IPS-20b (cell line): ENCODE measurements around the gene AJM1.

Experiments used
- H3K27ac ChIP-seq: one replicate; pipeline ENCODE4 v1.5.1; 2013; ENCODE audit warnings: low read length
- H3K27me3 ChIP-seq: 2 replicates; pipeline ENCODE4 v1.6.1; 2013; ENCODE audit warnings: mild to moderate bottlenecking, low read length, inconsistent platforms; ENCODE audit not compliant: insufficient read depth
- H3K36me3 ChIP-seq: 2 replicates; pipeline ENCODE4 v1.6.1; 2013; ENCODE audit warnings: low read depth, mild to moderate bottlenecking, inconsistent platforms, low read length, moderate library complexity; ENCODE audit not compliant: insufficient read depth
- H3K4me1 ChIP-seq: 2 replicates; pipeline ENCODE4 v1.6.1; 2013; ENCODE audit warnings: mild to moderate bottlenecking, control low read depth, inconsistent platforms, low read length, moderate library complexity; ENCODE audit not compliant: insufficient read depth
- H3K4me3 ChIP-seq: 2 replicates; pipeline ENCODE4 v1.5.1; 2013; ENCODE audit warnings: mild to moderate bottlenecking, low read length, inconsistent platforms
- H3K9ac ChIP-seq: 2 replicates; pipeline ENCODE4 v1.6.1; 2013; ENCODE audit warnings: low read depth, mild to moderate bottlenecking, inconsistent platforms, low read length, moderate library complexity
- H3K9me3 ChIP-seq: 2 replicates; pipeline ENCODE4 v1.6.1; 2013; ENCODE audit warnings: mild to moderate bottlenecking, low read depth, low read length, inconsistent platforms; ENCODE audit not compliant: insufficient read depth

The AJM1 gene

GRCh38 chr9:136814725-136815421 lies 27.4 kb upstream of the AJM1 start:
- peaks cover 62% of the 10 kb centered on the region for H3K36me3 ChIP-seq
- H3K4me3 ChIP-seq = no peak overlapping the region
- H3K27ac ChIP-seq = no peak overlapping the region
- no peaks in the 10 kb centered on the region; the same call in 1 of the 2 replicates for H3K4me1 ChIP-seq
- no peaks in the 10 kb centered on the region for H3K9me3 ChIP-seq
- H3K9ac ChIP-seq = no peak overlapping the region
- no peaks in the 10 kb centered on the region for H3K27me3 ChIP-seq

GRCh38 chr9:136815422-136815782 lies 26.9 kb upstream of the AJM1 start:
- H3K27me3 ChIP-seq = no peaks in the 10 kb centered on the region
- H3K9ac ChIP-seq = no peak overlapping the region
- H3K4me3 ChIP-seq = no peak overlapping the region
- no peaks in the 10 kb centered on the region for H3K9me3 ChIP-seq
- no peak overlapping the region for H3K27ac ChIP-seq
- H3K36me3 ChIP-seq = peaks cover 57% of the 10 kb centered on the region
- H3K4me1 ChIP-seq = no peaks in the 10 kb centered on the region

- Histone ChIP-seq H3K4me1 (peaks cover 8% of the 10 kb centered on the region; the same call in 1 of the 2 replicates), H3K4me3 (peak overlapping the region; percentile 78), H3K9me3 (no peaks in the 10 kb centered on the region)
These were observed 21.1 kb upstream of the AJM1 start for GRCh38 chr9:136820971-136821825.

GRCh38 chr9:136821826-136822544 lies 20.3 kb upstream of the AJM1 start:
- Histone ChIP-seq H3K36me3 (peaks cover 34% of the 10 kb centered on the region), H3K27me3 (0 out of 2 replicates have a peak, but pooled peaks cover 4% of the 10 kb centered on the region), H3K9me3 (no peaks in the 10 kb centered on the region), H3K9ac (no peak overlapping the region; the same call in 1 of the 2 replicates), H3K4me3 (peak overlapping the region; percentile 78; the same call in 1 of the 2 replicates), H3K27ac (no peak overlapping the region), H3K4me1 (peaks cover 8% of the 10 kb centered on the region; the same call in 1 of the 2 replicates)

More at GRCh38 chr9:136820971-136821825, 21.1 kb upstream of the AJM1 start:
- H3K27ac ChIP-seq = no peak overlapping the region
- peaks cover 33% of the 10 kb centered on the region for H3K36me3 ChIP-seq
- H3K27me3 ChIP-seq = 0 out of 2 replicates have a peak, but pooled peaks cover 4% of the 10 kb centered on the region
- peak overlapping the region; percentile 67; the same call in 1 of the 2 replicates for H3K9ac ChIP-seq

GRCh38 chr9:136823136-136824046 lies 18.9 kb upstream of the AJM1 start:
- Histone ChIP-seq H3K9ac (no peak overlapping the region), H3K4me1 (peaks cover 8% of the 10 kb centered on the region; the same call in 1 of the 2 replicates), H3K27ac (no peak overlapping the region), H3K9me3 (no peaks in the 10 kb centered on the region), H3K36me3 (peaks cover 45% of the 10 kb centered on the region), H3K4me3 (no peak overlapping the region), H3K27me3 (0 out of 2 replicates have a peak, but pooled peaks cover 4% of the 10 kb centered on the region)

- Histone ChIP-seq H3K9me3 (no peaks in the 10 kb centered on the region), H3K27me3 (0 out of 2 replicates have a peak, but pooled peaks cover 4% of the 10 kb centered on the region), H3K4me1 (peaks cover 8% of the 10 kb centered on the region; the same call in 1 of the 2 replicates), H3K4me3 (no peak overlapping the region), H3K36me3 (peaks cover 58% of the 10 kb centered on the region), H3K27ac (no peak overlapping the region), H3K9ac (no peak overlapping the region)
These were observed 17.6 kb upstream of the AJM1 start for GRCh38 chr9:136824496-136825225.

- Histone ChIP-seq H3K9ac (no peak overlapping the region), H3K27me3 (0 out of 2 replicates have a peak, but pooled peaks cover 4% of the 10 kb centered on the region), H3K36me3 (peaks cover 66% of the 10 kb centered on the region), H3K27ac (no peak overlapping the region), H3K4me1 (peaks cover 8% of the 10 kb centered on the region; the same call in 1 of the 2 replicates), H3K9me3 (no peaks in the 10 kb centered on the region), H3K4me3 (no peak overlapping the region)
These were observed 16.7 kb upstream of the AJM1 start for GRCh38 chr9:136825295-136826187.

- Histone ChIP-seq H3K9ac (no peak overlapping the region), H3K36me3 (peaks cover 73% of the 10 kb centered on the region), H3K4me3 (no peak overlapping the region), H3K4me1 (peaks cover 4% of the 10 kb centered on the region; the same call in 1 of the 2 replicates), H3K27ac (no peak overlapping the region), H3K27me3 (no peaks in the 10 kb centered on the region), H3K9me3 (no peaks in the 10 kb centered on the region)
These were observed 16.1 kb upstream of the AJM1 start for GRCh38 chr9:136826188-136826541.

GRCh38 chr9:136826703-136827582 lies 15.3 kb upstream of the AJM1 start:
- no peaks in the 10 kb centered on the region for H3K27me3 ChIP-seq
- H3K9me3 ChIP-seq = no peaks in the 10 kb centered on the region
- H3K27ac ChIP-seq = no peak overlapping the region
- no peak overlapping the region for H3K9ac ChIP-seq
- peaks cover 4% of the 10 kb centered on the region; the same call in 1 of the 2 replicates for H3K4me1 ChIP-seq
- H3K36me3 ChIP-seq = peaks cover 80% of the 10 kb centered on the region
- no peak overlapping the region for H3K4me3 ChIP-seq
